ENCODE results near the gene DHRS2.

- TF ChIP-seq CTCF (IDR thresholded peaks at IDR 0.05) (no peak), EP300 (IDR thresholded peaks at IDR 0.05) (no peak), POLR2A (IDR thresholded peaks at IDR 0.05) (no peak)
These were observed 5.5 kb upstream of the DHRS2 start for GRCh38 chr14:23630687-23631086.
